ENCODE results near the gene TBX2. TPM values are rescaled to one million over a fixed set of nuclear protein-coding genes. Genes with fewer than 3 reads are reported as not detected.
"Not testable (repeated sequence)": the region's sequence is repeated elsewhere in the genome, so short reads cannot be mapped to it uniquely, and the experiment has no call there.

The TBX2 gene
- 266 TPM for total RNA-seq

DNA sequence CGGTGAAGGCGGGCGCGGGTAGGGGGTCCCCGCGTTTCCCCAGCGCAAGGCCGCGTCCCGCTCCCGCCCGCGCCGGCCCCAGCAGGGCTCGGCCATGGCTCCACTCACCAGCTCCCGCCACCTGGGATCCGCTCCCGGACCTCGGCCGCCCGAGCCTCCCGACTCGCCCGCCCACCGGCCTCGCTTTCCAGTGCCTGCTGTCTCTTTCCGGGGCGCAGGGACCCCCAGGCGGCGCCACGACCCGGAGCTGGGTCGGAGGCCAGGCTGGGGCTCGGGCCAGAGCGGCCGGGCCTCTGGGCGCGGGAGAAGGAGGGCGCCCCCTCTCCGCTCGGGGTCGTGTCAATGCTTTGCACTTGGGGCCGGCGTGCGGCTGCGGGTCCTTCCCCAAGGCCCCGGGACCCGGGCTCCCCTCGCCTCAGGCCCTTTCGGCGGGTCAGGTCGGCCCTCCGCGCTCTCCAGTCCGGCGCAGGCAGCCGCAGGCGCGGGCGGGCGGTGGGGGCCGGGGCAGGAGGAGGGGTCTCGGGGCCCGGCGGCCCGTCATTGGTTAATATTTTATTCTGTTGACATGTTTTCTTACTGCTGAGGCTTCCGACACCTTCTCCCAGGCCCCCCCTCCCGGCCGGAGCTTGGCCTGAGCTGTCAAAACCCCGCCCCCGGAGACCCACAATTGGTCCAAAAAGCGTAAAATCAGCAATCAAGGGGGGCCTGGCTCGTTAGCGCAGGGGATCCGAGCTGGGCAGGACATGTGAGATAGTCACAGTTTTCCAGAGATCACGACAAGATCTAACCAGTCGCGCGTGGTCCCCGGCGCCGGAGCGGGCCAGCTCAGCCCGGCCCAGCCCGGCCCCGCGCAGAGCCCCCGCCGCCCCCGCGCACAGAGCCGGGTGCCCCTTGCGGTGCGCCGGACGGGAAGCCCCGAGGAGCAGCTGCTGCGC, at the start of gene TBX2:
TSS of gene TBX2 (plus strand) at position 713 of the 935 bp plus-strand sequence. CDS start 334 bp downstream, outside the sequence.
- DNase-seq (ENCODE audit: low spot score), result peak; percentile 95

DNA sequence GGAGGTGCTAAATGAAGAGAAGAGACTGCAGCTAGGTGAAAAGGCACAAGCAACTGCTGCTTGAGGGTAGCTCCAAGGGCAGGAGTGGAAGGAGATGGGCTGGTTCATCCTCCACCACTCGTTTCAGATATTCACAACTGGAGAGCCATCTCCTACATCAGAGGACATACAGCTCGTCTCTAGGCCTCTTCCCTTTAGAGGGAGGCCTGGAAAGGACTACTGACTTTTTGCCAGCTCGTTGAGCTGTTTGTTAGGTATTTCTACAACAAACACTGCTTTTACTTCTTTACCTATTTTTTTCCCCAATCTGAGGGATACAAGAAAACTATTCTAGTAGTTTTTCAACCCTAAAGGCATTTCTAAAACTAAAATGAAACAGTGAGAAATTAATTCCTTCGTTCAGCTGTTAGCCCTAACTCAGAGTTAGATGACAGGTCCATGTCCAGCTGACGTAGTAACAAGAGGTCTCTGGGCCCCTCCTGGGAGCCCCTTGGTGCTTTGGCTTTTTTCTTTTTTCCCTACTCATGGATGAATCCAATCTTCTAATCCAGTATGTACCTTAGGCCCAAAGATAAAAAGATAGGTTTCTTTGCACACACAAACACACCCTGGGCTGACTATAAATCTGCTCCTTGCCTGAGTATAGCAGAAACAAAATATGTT, 47.8 kb upstream of the TBX2 start:
- no peak for DNase-seq (ENCODE audit: low spot score)

GRCh38 chr17:61352408-61352770, 47.3 kb upstream of the TBX2 start:
- DNase-seq (ENCODE audit: low spot score), result no peak

- no peak for DNase-seq (ENCODE audit: low spot score)
Observed at GRCh38 chr17:61352781-61353491, 46.7 kb upstream of the TBX2 start.

- DNase-seq (ENCODE audit: low spot score), result peak; percentile 81
Observed at GRCh38 chr17:61353615-61354014, 46.0 kb upstream of the TBX2 start.

- no peak for DNase-seq (ENCODE audit: low spot score)
Observed at GRCh38 chr17:61354895-61355874, 44.5 kb upstream of the TBX2 start.

GRCh38 chr17:61357061-61357460, 42.6 kb upstream of the TBX2 start:
- not testable (repeated sequence) for DNase-seq (ENCODE audit: low spot score)

- not testable (repeated sequence) for DNase-seq (ENCODE audit: low spot score)
Observed at GRCh38 chr17:61359513-61359912, 40.1 kb upstream of the TBX2 start.

- no peak for DNase-seq (ENCODE audit: low spot score)
Observed at GRCh38 chr17:61360318-61360943, 39.2 kb upstream of the TBX2 start.

DNA sequence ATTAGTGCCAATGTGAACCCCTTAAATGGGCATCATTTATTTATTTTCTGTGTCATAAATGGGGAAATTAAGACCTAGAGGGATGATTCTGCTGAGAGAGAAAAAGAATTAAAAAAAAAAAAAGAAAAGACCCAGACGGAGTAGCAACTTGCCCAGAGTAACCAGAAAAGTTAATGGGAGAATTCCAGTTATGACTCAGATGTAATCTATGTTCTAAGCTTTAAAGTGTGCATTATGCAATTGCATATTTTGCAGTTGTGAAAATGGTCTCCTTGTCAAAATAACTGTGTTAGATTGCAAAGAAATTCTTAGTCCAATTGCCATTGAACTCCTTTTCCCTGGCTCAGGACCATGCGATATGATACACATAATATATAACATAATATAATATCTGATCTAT, 38.6 kb upstream of the TBX2 start:
- no peak for DNase-seq (ENCODE audit: low spot score)

- DNase-seq (ENCODE audit: low spot score), result no peak
Observed at GRCh38 chr17:61362396-61362795, 37.2 kb upstream of the TBX2 start.

GRCh38 chr17:61362852-61363600, 36.6 kb upstream of the TBX2 start:
- no peak for DNase-seq (ENCODE audit: low spot score)

DNA sequence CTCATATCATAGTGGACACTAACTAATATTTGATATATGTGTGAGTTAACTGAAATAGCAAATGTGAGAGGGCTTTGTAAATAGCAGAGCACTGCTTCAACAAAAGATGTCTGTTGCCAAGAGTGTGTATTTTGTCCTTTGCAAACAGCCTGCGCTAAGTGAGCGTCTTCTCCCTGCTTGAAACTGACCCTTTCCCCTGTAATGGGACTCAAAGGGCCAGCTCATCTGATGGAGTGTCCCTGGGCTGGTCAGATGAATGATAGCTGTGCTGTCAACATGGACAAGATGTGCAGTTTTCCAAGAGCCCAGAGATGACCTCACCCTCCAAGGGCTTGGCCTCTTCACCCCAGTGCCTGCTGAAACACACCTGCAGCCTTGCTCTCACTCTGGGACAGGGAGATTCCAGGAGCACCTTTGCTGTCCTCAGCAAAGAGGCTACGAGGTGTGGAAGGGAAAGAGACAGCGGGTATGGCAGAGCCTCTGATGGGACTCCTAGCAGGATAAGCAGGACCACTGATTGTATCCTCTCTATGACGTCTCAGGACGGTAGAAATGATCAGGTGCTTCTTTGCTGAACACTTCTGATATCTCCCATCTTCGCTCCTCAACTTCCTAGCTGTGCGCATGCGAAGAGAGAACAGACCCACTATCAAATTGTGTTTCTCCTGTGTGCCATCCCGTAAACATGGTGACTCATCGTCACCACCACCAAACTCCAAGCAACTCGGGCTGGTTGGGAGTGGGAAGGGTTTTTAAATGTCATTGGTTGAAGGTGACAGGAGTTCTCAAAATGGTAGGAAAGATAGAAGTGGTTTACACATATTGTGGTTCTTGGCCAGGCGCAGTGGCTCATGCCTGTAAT, 35.8 kb upstream of the TBX2 start:
- no peak for DNase-seq (ENCODE audit: low spot score)

DNA sequence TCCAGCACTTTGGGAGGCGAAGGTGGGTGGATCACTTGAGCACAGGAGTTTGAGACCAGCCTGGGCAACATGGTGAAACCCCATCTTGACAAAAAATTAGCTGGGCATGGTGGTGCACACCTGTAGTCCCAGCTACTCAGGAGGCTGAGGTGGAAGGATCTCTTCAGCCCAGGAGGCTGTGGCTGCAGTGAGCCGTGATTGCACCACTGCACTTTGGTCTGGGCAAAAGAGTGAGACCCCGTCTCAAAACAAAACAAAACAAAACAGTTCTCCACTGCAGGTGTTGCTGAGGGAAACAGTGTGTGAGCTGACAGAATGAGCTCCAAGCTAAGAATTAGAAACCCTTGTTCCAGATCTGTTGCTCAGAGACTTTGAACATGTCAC, 35.2 kb upstream of the TBX2 start:
- DNase-seq (ENCODE audit: low spot score), result no peak

DNA sequence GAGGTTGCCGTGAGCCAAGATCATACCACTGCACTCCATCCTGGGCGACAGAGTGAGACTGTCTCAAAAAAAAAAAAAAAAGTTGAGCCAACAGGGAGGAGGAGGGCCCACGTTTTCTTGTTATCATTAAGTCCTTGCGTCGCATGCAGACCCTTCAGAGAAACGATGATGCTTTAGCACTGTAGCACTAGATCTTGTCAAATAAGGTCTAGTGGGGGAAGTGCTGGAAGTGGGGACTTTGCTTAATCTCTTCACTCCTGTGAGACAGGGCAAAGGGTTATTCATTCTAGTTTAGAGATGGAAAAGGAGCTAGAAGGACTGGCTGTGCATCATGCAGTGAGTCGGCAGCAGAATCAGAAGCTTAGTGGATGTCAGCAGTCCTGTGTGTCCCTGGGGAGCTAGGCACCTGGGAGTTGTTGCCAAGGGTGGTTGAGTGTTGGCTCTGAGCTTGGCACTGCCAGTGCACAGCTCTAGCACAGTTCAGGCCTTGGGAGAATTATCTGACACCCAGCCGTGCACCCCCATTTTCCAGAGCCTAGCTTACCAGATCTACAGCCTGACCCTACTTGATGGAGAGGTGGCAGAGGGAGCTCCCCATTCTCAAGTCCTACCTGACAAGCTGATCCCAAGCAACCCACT, 33.4 kb upstream of the TBX2 start:
- no peak for DNase-seq (ENCODE audit: low spot score)

DNA sequence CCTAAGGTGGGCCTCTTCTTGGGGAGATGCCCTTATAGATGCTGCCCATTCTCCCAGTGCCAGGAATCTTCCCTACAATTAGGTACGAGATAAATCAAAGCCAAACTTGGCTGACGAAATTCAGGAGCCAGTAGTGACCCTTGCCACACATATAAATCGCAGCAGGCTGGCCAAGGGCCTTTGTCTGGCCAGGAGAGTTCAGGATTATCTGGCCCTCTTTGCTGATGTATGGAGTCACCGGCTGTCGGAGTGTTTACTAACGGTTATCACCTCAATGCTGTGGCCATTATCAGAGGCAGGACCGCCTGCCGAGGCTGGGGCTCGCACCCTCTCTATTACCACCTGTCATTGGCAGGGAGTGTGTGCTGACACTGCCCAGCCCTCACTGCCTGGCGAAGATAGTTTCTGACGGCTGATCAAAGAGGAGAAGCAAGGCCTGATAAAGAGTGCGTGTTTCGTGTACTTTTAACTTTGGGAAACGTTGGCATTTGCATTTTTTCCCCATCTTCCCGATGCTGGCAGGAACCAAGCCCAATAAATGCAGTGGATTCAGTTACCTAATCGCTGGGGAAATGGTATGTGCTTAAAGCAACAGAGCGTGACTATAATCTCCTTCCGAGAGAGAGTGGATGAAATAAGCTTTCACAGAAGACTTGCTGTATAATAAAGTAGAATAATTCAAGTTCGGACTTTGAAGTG, 32.8 kb upstream of the TBX2 start:
- no peak for DNase-seq (ENCODE audit: low spot score)

GRCh38 chr17:61368049-61368831, 31.4 kb upstream of the TBX2 start:
- DNase-seq (ENCODE audit: low spot score), result no peak

All from ureter (tissue), 1 donor.